AG04450 (cell line): ENCODE results near the gene METRN. TPM values are rescaled to one million over a fixed set of nuclear protein-coding genes. Genes with fewer than 3 reads are reported as not detected.

Experiments
- CTCF ChIA-PET: fragments of 300-600, 350-600 bp; formaldehyde crosslinking; extraction: SDS; loops from one replicate; lab custom pipeline; 2022; ENCODE audit warnings: antibody characterized with exemption, inconsistent platforms; lab: Charles Lee
- POLR2A ChIA-PET: fragments of 350-600 bp; formaldehyde crosslinking; extraction: SDS; loops from one replicate; lab custom pipeline; 2021; ENCODE audit warnings: antibody characterized with exemption, inconsistent platforms; lab: Yijun Ruan, JAX
- DNase-seq: peaks from one replicate; pipeline ENCODE4 v3.0.0-alpha.2; 2011; ENCODE audit warnings: low read depth, low spot score
- H3K27ac ChIP-seq: one replicate; pipeline ENCODE4 v1.5.1; 2012; ENCODE audit warnings: low read depth, low read length, control low read depth
- H3K27me3 ChIP-seq: one replicate; pipeline ENCODE4 v1.6.0; 2012; ENCODE audit warnings: low read length; ENCODE audit not compliant: control insufficient read depth, insufficient read depth
- H3K4me3 ChIP-seq: 2 replicates; pipeline ENCODE4 v1.5.1; 2011; ENCODE audit warnings: mild to moderate bottlenecking, low read depth, low read length, control low read depth
- H3K9me3 ChIP-seq: 2 replicates; pipeline ENCODE4 v1.5.1; 2012; ENCODE audit warnings: low read length; ENCODE audit not compliant: control insufficient read depth, insufficient read depth
- polyA plus RNA-seq: library from polyadenylated mRNA; depleted of rRNA; stranded (reverse); fragments of >200 nt; gene quantifications from 2 replicates; pipeline ENCODE4 v1.2.3, GENCODE V29; 2011
- TF ChIP-seq, protein P1 (sequence below): IDR thresholded peaks from 2 replicates; pipeline ENCODE4 v1.5.1; 2011; ENCODE audit warnings: low read depth, low read length, control low read depth, inconsistent platforms

Gene METRN
- polyA plus RNA-seq, 1 experiment = 20.0 TPM

DNA sequence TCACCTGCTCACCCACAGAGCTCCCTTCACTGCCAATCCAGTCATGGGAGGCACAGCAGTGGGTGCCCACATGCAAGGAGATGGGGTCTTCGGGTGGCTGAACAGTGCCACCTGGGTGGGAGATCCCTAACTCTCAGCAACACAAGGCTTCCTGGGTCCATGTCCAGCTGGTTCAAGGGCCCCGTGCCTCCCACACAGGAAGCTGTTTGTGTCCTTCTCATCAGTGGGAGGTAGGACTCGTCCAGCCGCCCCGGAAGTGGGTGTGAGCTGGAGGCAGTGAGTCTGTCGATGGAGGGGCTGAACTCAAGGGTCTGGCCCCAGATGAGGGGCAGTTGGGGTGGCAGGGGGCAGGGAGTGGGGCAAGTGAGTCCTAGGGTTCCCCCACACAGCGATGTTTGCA lies 10.9 kb upstream of the METRN start:
- TF ChIP-seq, protein P1, sequence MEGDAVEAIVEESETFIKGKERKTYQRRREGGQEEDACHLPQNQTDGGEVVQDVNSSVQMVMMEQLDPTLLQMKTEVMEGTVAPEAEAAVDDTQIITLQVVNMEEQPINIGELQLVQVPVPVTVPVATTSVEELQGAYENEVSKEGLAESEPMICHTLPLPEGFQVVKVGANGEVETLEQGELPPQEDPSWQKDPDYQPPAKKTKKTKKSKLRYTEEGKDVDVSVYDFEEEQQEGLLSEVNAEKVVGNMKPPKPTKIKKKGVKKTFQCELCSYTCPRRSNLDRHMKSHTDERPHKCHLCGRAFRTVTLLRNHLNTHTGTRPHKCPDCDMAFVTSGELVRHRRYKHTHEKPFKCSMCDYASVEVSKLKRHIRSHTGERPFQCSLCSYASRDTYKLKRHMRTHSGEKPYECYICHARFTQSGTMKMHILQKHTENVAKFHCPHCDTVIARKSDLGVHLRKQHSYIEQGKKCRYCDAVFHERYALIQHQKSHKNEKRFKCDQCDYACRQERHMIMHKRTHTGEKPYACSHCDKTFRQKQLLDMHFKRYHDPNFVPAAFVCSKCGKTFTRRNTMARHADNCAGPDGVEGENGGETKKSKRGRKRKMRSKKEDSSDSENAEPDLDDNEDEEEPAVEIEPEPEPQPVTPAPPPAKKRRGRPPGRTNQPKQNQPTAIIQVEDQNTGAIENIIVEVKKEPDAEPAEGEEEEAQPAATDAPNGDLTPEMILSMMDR = no peak
- no peak for DNase-seq
- H3K27ac ChIP-seq = no peak overlapping the region
- H3K27me3 ChIP-seq = peaks cover 71% of the 10 kb centered on the region
- CTCF ChIA-PET = interaction anchor here (1.1 kb wide), 1 partner anchor 8 kb away, joined by 6 read pairs; no protein-coding TSS in a partner anchor
- POLR2A ChIA-PET = no interaction called here
- H3K9me3 ChIP-seq = no peaks in the 10 kb centered on the region; the same call in 1 of the 2 replicates
- no peak overlapping the region for H3K4me3 ChIP-seq

DNA sequence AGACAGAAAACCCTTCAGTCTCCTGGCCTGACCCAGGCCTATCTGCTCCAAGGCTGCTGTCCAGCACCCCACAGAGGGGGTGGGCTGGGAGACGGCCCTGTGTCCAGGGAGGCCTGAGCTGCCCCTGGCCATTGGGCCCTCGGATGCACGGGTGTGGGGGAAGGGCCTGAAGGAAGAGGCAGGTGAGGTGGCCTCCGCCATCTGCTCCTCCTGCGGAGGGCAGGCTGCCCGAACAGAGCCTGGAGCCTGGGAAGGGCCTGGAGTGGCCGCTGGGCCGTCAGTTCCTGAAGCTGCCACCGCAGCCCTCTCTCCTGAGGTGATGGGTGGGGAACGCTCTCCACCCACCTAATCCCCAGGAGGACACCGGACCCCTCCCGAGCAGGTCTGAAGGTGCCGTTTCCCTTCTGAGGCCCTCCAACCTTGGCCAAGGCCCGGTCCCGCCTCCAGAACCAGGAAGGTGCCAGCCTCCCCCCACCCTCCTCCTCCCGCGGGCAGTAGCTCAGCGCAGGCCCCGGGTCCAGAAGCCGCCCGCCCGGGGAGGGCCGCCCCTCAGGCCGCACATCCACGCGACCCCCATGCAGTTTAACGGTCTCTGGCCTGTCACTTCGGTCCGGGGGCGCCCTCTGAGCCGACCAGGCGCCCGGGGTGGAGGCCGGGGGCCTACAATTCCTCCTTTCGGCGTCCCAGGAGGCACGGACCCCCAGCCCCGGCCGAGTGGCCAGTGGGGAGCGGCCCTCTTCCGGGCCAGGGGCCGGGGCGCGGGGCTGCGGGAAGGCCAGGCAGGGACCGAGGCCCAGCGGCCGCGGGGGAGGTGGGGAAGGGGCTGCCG lies 10.2 kb upstream of the METRN start:
- ChIA-PET CTCF (no interaction called here), POLR2A (no interaction called here)
- Histone ChIP-seq H3K27ac (no peak overlapping the region), H3K9me3 (no peaks in the 10 kb centered on the region; the same call in 1 of the 2 replicates), H3K4me3 (no peak overlapping the region), H3K27me3 (peaks cover 68% of the 10 kb centered on the region)
- TF ChIP-seq, protein P1 = no peak
- DNase-seq = no peak

DNA sequence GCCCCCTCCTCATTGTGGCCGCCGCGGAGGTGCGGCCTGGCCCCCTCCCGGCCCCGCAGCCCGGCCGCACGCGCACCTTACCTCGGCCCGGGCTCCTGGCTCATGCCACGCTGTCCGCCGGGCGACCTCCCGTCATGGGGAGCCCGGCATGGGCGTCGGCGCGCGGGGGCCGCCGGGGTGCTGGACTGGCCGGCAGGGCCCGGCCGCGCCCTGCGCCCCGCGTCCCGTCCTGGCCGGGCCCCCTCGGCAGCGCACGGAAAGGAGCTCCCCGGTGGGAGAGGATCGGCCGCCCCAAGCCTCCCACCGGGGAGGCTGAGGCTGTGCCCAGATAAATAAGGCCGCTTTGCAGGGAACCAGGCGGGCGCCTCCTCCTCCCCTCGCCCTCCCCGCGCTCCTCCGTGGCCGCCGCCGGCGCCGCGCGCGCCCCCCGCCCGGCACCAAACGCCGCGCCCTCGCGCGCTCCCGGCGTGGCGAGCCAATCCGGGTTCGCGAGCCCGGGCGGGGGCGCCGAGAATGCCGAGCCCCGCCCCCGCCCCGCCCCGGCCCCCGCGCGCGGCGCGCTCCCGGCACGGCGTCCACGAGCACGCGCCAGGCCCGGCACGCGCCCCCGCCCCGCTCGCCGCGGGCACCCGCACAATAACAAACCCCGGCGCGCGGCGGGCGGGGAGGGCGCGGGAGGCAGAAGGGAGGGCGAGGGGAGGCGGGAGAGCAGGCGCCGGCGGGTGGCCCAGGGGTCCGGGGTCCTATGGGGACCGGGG lies 9.3 kb upstream of the METRN start, which contains the start of gene FBXL16:
Gene FBXL16 (minus strand): TSS at position 371 of the 758 bp plus-strand sequence. CDS start 8,396 bp downstream, outside the sequence.
- ChIA-PET CTCF (no interaction called here), POLR2A (no interaction called here)
- H3K9me3 ChIP-seq = no peaks in the 10 kb centered on the region; the same call in 1 of the 2 replicates
- no peak for DNase-seq
- H3K4me3 ChIP-seq = no peak within 1 kb of the TSS
- TF ChIP-seq, protein P1 = no peak
- H3K27ac ChIP-seq = no peak within 1 kb of the TSS
- peaks cover 66% of the 10 kb centered on the region for H3K27me3 ChIP-seq

DNA sequence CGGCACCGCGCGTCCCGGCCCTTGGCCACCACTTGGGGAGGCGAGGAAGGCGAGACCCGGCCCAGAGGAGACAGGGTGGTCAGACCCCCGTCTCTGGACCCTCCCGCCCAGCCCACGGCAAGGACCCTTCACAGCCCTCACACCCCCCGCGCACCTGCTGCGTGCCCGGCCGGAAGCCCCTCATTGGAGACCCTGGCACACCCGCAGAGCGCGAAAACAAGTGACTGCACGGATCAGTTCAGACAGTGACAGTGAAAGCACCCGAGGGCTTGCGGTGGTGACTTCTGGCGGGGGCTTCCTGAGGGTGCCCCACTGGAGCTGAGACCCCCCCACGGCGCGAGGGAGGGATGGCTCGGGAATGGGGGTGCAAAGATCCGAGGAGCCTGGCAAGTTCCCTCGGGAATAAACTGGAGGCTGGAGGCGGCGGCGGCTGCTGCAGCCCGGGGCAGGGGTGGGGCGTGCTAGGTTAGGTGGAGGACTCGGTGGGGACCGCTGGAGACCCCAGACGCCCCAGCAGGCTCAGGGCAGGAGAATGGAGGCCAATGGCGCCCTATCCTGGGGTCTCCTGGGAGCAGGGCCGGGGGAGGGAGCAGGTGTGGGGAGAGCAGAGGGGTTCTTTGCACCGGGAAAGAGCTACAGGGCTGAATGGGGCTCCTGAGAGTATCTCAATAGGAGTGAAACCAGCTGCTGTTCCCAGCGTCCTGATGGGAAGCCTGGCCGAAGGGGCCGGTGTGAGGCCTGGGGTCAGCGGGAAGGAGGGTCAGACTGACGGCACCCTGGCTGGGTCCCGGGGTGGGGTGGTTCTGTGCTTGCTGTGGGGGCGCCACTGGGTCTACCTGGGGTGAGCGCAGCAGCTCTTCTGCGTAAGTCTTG lies 8.5 kb upstream of the METRN start:
- POLR2A ChIA-PET = interaction anchor here (1.1 kb wide), 1 partner anchor 16 kb away, joined by 3 read pairs; the partner anchor contains the start of gene WDR24
- Histone ChIP-seq H3K4me3 (no peak overlapping the region), H3K9me3 (no peaks in the 10 kb centered on the region; the same call in 1 of the 2 replicates), H3K27ac (no peak overlapping the region), H3K27me3 (peaks cover 59% of the 10 kb centered on the region)
- DNase-seq = no peak
- CTCF ChIA-PET = interaction anchor here (1.6 kb wide), 1 partner anchor 10 kb away, joined by 3 read pairs; no protein-coding TSS in a partner anchor
- TF ChIP-seq, protein P1 = no peak
